Pancreas (tissue), 10 donors: Measurements from ENCODE around the gene CHMP6. TPM values are rescaled to one million over a fixed set of nuclear protein-coding genes. Genes with fewer than 3 reads are reported as not detected.
"Not testable (repeated sequence)": the region's sequence is repeated elsewhere in the genome, so short reads cannot be mapped to it uniquely, and the experiment has no call there.

Experiments used
- ATAC-seq, 4 donors: fragments of 200-7000 bp; cut with Tn5 transposase; one replicate each; pipeline versions ENCODE4 v1.8.0 to v1.9.1; 2020; ENCODE audit warnings: mild to moderate bottlenecking in 4 of 4, moderate library complexity in 4 of 4
- DNase-seq, 6 donors: peaks; one replicate each; pipeline ENCODE4 v3.0.0-alpha.2; 2020
- FAIRE-seq: peaks from 2 replicates; lab custom pipeline; 2012; peaks lifted over from hg19 to GRCh38; lab: Jason Lieb, UNC
- H3K27ac ChIP-seq, 4 donors: fragments of 200-600 bp; sonication (generic); 1 replicate in 3 of 4; 2 replicates in 1 of 4; pipeline versions ENCODE4 v1.5.0 to v1.8.0; 2020
- H3K27me3 ChIP-seq, 4 donors: fragments of 200-600 bp; one replicate each; pipeline ENCODE4 v1.8.0; 2021
- H3K36me3 ChIP-seq, 3 donors: fragments of 200-600 bp; sonication (generic) in 1 of 3; one replicate each; pipeline versions ENCODE4 v1.5.0 to v1.8.0; 2020 to 2021
- H3K4me1 ChIP-seq, 3 donors: fragments of 200-600 bp; one replicate each; pipeline ENCODE4 v1.8.0; 2021
- H3K4me3 ChIP-seq, 4 donors: fragments of 200-600 bp; sonication (generic) in 2 of 4; one replicate each; pipeline versions ENCODE4 v1.5.0 to v1.8.0; 2020 to 2021
- H3K9me3 ChIP-seq, 4 donors: fragments of 200-600 bp; one replicate each; pipeline ENCODE4 v1.8.0; 2021
- CTCF ChIP-seq, 4 donors: fragments of 200-600 bp; sonication (generic) in 3 of 4; IDR thresholded peaks; one replicate each; pipeline versions ENCODE4 v1.5.0 to v1.8.0; 2021; ENCODE audit warnings: antibody characterized with exemption in 4 of 4
- WGBS, 2 donors: extraction: QIAGEN DNeasy Blood & Tissue Kit; methylation state at CpG; one replicate each; pipeline ENCODE4 v1.1.7; 2013; 5-methylcytosine and 5-hydroxymethylcytosine counted together
- intact Hi-C, 3 donors: fragments of 100-400 bp; cut with DNase I; formaldehyde crosslinking; loops; one replicate each; pipeline versions ENCODE4 v1.11.1 to v1.14.2; 2022
- polyA plus RNA-seq, 2 donors: library from polyadenylated mRNA; stranded (reverse); fragments of 200-250 nt; gene quantifications; one replicate each; pipeline ENCODE4 v1.2.3, GENCODE V29; 2013
- total RNA-seq, 6 donors: library from RNA; stranded (reverse); fragmentation: NEBNext Ultra II Directional in 4 of 6; extraction: Animal tissue kit (Norgen Biotek cat#: 25700) in 4 of 6; gene quantifications; one replicate each; pipeline versions ENCODE4 v1.2.1 to v1.2.4, GENCODE V29; 2021 to 2023
- donor health status: healthy with polysubstance abuse.
- donor health status: DM: no; HTN: no; CAD: no; lungs with moderate emphysema.
- donor health status: DM: no; HTN: no; CAD: no.
- donor health status: control.
- donor health status: control.
- donor health status: Bipolar disorder and iron deficiency.
- donor health status: DM: yes; HTN: yes; CAD: no.
- donor health status: DM: no; HTN: no; CAD: no.
- donor health status: DM: no; HTN: no; CAD: no.
- donor health status: DM: yes; HTN: yes; CAD: no.

Gene CHMP6
- total and polyA plus RNA-seq, 8 donors: 9.5 to 30.8 (median 13.8) TPM

DNA sequence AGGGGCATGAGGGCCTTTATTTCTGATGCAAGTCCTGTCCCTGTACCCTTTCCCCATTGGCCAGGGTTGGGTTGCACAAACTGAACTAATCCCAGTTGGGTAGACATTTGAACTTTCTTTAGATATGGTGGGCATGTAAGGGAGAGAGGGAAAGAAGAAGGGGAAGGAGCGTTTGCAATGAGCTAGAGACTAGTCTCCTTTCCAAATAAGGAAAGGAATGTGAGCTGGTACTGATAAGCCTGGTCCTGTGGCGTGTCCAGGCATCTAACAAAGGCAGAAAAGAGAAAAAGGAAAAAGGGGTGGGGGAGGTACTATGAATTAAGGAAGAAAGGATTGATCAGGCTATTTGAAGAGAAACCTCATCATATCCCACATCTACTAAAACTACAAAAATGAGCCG lies 20.3 kb downstream of the CHMP6 start:
- Histone ChIP-seq H3K27ac (no peak overlapping the region), H3K36me3 (no peaks in the 10 kb centered on the region), H3K4me3 (no peak overlapping the region), H3K4me1 (no peaks in the 10 kb centered on the region), H3K9me3 (no peaks in the 10 kb centered on the region), H3K27me3 (no peaks in the 10 kb centered on the region)
- no peak for TF ChIP-seq CTCF (IDR thresholded peaks at IDR 0.05)
- ATAC-seq (no peak), FAIRE-seq (no peak), DNase-seq (no peak)
- intact Hi-C loops: no loop called here
- WGBS, 2 donors: 74 to 84% methylated on average over 3 of the region's 3 CpGs

- Histone ChIP-seq H3K27me3 (no peaks in the 10 kb centered on the region), H3K27ac (no peak overlapping the region), H3K36me3 (no peaks in the 10 kb centered on the region), H3K4me1 (no peaks in the 10 kb centered on the region), H3K9me3 (no peaks in the 10 kb centered on the region), H3K4me3 (no peak overlapping the region)
- FAIRE-seq (no peak), DNase-seq (peak in 1 of 6 donors; percentile 21), ATAC-seq (no peak)
- intact Hi-C loops: no loop called here
- WGBS, 2 donors: 87 to 91% methylated on average over 13 of the region's 13 CpGs
- no peak for TF ChIP-seq CTCF (IDR thresholded peaks at IDR 0.05)
Measured at GRCh38 chr17:81012574-81013447, 21.2 kb downstream of the CHMP6 start.

DNA sequence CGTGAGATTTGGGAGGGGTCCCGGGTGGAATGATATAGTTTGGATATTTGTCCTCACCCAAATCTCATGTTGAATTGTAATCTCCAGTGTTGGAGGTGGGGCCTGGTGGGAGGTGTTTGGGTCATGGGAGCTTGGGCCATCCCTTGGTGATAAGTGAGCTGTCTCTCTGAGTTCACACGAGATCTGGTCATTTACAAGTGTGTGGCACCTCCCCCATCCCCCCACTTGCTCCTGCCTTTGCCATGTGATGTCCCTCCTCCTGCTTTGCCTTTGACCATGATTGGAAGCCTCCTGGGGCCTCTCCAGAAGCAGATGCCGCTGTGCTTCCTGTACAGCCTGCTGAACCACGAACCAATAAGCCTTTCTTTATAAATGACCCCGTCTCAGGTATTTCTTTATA lies 22.0 kb downstream of the CHMP6 start:
- FAIRE-seq (no peak), ATAC-seq (no peak), DNase-seq (peak in 1 of 6 donors; percentile 9)
- TF ChIP-seq CTCF (IDR thresholded peaks at IDR 0.05): no peak
- Histone ChIP-seq H3K9me3 (no peaks in the 10 kb centered on the region), H3K4me3 (no peak overlapping the region), H3K4me1 (no peaks in the 10 kb centered on the region), H3K27ac (no peak overlapping the region), H3K27me3 (no peaks in the 10 kb centered on the region), H3K36me3 (no peaks in the 10 kb centered on the region)
- 75 to 76% methylated on average over 6 of the region's 6 CpGs for WGBS, 2 donors
- intact Hi-C loops: no loop called here

- no peaks in the 10 kb centered on the region for H3K36me3 ChIP-seq
- no peak for TF ChIP-seq CTCF (IDR thresholded peaks at IDR 0.05)
- H3K27ac ChIP-seq: no peak overlapping the region
- no peaks in the 10 kb centered on the region for H3K9me3 ChIP-seq
- ATAC-seq: no peak
- intact Hi-C loops: no loop called here
- no peak for FAIRE-seq
- H3K4me3 ChIP-seq: no peak overlapping the region
- WGBS, 2 donors: 98 to 100% methylated on average over 1 of the region's 1 CpG
- DNase-seq: no peak
- no peaks in the 10 kb centered on the region for H3K27me3 ChIP-seq
- H3K4me1 ChIP-seq: no peaks in the 10 kb centered on the region
Measured at GRCh38 chr17:81015136-81015535, 23.5 kb downstream of the CHMP6 start.

DNA sequence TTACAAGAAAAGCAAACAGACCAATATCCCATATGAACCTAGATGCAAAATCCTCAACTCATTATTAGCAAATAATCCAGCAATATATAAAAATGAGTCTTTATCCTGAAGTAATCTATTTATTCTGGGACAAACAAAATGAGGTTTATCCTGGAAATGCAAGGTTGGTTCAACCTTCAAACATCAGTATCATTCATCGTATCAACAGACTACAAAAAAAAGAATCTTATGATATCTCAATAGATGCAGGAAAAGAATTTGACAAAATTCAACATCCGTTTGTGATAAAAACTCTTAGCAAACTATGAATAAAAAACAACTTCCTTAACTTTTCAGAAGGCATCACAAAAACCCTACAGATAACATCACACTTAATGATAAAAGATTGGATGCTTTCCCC lies 24.9 kb downstream of the CHMP6 start:
- no peak for TF ChIP-seq CTCF (IDR thresholded peaks at IDR 0.05)
- intact Hi-C loops: no loop called here
- Histone ChIP-seq H3K27ac (no peak overlapping the region), H3K4me1 (no peaks in the 10 kb centered on the region), H3K27me3 (no peaks in the 10 kb centered on the region), H3K36me3 (no peaks in the 10 kb centered on the region), H3K9me3 (no peaks in the 10 kb centered on the region), H3K4me3 (no peak overlapping the region)
- DNase-seq (no peak), ATAC-seq (no peak), FAIRE-seq (no peak)
- 88 to 94% methylated on average over 2 of the region's 2 CpGs for WGBS, 2 donors

DNA sequence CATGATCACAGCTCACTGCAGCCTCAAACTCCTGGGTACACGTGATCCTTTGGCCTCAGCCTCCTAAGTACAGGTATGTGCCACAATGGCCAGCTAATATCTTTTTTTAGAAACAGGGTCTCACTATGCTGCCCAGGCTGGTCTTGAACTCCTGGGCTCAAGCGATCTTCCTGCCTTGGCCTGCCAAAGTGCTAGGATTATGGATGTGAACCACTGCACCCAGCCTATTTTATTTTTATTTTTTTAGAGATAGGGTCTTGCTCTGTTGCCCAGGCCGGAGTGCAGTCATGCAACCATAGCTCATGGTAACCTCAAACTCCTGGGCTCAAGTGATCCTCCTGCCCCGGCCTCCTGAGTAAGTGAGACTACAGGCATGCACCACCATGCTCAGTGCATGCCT lies 25.7 kb downstream of the CHMP6 start:
- H3K27ac ChIP-seq, FAIRE-seq, H3K4me3 ChIP-seq, intact Hi-C loops, ATAC-seq, H3K9me3 ChIP-seq, H3K36me3 ChIP-seq, H3K27me3 ChIP-seq, H3K4me1 ChIP-seq: not testable (repeated sequence)
- WGBS, 2 donors: 91 to 96% methylated on average over 4 of the region's 4 CpGs
- peak in 1 of 6 donors; percentile 11 for DNase-seq
